DMS114 treated with DMSO at 0.1 percent for 48 hours (cell line): ENCODE results near the gene RAMP2.

ENCODE experiments used
- DNase-seq: peaks from one replicate; lab custom pipeline; 2025; ENCODE audit not compliant: unreplicated experiment; lab: John Stamatoyannopoulos, UW

RAMP2 gene

GRCh38 chr17:42791948-42792347 is 30.9 kb downstream of the RAMP2 start:
- DNase-seq = no peak

GRCh38 chr17:42792545-42792944 is 31.5 kb downstream of the RAMP2 start:
- no peak for DNase-seq

DNA sequence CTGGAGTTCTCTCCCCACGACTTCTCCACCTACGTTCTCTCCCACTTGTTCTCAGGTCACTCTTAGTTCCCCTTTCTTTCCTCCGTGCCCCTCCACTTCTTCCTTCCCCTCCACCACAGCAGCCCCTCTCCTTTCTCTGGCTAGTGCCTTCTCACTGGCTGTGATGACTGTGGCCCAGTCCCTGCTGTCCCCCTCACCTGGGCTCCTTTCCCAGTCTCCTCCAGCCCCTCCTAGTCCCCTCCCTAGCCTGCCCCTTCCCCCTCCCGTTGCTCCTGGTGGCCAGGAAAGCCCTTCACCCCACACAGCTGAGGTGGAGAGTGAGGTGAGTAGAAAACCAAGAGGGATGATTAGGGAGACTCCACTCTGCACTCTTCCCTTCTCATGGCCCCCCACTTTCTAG is 34.0 kb downstream of the RAMP2 start:
- DNase-seq = no peak

GRCh38 chr17:42795465-42795864 is 34.4 kb downstream of the RAMP2 start:
- DNase-seq = no peak

DNA sequence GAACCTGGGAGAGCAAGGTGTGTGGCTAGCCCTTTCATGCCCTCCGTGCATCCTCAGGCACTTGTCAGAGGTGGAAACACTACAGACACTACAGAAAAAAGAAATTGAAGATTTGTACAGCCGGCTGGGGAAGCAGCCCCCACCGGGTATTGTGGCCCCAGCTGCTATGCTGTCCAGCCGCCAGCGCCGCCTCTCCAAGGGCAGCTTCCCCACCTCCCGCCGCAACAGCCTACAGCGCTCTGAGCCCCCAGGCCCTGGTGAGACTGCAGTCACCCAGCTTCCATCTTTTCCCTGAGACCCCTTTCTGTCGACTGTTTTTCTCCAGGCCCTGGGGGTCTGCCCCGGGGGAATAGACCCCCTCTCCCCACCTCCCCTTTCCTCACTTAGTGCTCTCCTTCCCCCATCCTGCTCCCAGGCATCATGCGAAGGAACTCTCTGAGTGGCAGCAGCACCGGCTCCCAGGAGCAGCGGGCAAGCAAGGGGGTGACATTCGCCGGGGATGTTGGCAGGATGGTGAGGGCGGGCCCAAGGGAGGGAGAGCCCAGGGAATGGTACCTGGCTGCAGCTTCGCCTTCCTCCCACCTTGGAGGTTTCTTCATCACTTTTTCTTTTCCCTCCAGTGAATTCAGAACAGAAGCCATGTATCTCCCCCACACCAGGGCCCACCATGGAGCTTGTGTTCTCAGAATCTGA is 35.2 kb downstream of the RAMP2 start:
- DNase-seq = no peak

DNA sequence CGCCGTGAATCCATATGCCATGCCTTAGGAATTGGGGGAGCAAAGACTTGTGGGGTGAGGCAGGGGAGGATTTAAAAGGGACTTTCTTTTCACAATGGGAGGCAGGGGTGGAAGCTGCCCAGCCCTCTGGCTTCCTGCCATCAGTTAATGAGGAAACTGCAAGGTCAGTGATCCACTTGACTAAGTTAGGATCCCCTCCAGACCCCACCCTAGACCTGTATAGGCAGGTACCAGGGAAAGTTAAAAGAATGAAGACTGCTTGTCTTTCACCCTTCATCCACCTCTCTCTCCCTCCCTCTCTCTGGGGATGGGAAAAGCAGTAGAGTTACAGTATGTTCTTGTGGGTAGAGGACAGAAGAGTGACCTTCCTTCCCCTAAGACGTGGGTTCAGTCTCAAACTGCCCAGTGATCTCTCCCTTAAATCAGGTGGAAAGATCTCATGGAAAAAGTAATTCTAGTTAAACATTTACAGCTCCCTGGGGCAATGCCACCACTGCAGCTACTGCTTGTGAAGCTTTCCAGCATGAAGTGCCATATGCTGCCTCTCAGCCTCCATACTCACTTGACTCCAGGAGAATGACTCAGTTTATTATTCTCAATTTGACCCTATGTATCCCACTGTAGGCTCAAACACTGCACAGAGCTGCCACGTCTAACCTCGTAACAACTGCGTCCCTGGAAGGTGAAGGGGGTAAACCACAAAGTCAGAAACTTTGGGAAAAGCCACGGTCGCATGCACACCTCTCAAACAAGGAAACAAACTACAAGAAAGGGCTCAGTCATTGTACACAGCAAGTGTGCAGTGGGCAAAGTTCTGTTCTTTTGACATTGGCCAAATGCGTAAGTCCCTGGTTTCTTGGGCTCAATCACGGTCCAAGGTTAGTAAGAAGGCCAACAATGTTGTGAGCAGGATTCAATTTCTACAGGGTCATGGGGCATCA is 36.3 kb downstream of the RAMP2 start:
- no peak for DNase-seq

DNA sequence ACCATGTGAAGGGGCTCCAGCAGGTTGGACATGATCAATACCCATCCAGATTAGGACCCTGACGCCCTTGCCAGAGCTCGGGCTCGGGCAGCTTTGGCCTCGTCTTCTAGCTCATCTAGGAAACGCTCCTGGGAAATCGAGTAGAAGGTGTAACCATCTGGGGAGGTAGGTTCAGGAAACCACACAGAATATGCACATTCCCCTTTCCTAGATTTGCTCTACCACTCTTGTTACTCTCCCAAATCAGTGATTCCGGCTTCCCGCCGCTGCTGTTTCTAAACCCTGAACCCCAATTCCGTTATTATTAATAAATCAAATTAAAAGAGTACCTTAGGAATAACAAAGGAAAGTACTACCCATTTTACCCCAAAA is 37.0 kb downstream of the RAMP2 start:
- DNase-seq = no peak

DNA sequence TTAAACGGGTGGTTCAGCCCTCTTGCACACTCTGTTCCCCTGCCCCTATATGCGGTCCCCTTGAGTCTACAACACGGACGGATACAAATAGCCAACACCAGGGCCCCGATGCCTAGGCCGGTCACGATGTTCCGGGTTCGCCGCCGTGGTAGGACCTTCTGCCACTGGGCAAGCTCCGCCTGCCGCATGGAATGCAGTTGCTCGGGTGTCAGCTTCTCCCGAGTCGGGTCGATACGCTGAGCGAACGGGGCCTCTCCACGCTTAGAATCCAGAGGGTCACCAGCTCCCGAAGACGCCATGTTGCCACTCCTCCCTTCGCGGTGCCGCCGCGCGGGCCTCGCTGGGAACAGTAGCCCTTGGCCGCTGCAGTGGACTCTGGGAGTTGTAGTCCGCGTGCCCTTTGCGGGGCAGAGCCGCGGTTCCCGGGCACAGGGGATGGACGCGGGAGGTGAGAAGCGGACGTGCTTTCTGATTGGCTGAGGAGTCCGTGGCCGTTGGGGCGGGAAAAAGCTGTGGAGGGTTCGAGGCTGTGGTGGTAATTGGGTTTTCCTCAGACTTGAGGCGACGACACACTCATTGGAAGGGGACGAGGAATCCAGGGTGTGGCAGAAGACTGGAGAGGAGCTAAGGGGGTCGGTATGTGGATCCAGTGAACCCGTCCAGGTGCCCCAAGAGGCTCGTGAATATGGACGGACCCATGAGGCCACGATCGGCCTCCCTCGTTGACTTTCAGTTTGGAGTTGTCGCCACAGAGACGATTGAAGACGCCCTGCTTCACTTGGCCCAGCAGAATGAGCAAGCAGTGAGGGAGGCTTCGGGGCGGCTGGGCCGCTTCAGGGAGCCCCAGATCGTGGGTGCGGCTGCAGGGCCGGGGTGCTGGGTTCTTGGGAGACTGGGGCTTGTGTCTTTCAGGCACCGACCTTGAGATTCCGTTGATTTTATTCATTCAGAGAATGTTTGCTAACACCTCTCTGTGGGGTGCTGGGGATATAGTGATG is 37.7 kb downstream of the RAMP2 start, which contains the start of the genes CNTD1 and COA3:
TSS of gene CNTD1 (plus strand) at position 479 of the 998 bp plus-strand sequence. CDS start at position 686, 207 bp downstream.
TSS of gene COA3 (minus strand) at position 322 of the 998 bp plus-strand sequence. CDS start at position 299, 23 bp downstream.
- DNase-seq = peak; percentile 74

GRCh38 chr17:42803074-42803883 is 42.3 kb downstream of the RAMP2 start:
- no peak for DNase-seq

DNA sequence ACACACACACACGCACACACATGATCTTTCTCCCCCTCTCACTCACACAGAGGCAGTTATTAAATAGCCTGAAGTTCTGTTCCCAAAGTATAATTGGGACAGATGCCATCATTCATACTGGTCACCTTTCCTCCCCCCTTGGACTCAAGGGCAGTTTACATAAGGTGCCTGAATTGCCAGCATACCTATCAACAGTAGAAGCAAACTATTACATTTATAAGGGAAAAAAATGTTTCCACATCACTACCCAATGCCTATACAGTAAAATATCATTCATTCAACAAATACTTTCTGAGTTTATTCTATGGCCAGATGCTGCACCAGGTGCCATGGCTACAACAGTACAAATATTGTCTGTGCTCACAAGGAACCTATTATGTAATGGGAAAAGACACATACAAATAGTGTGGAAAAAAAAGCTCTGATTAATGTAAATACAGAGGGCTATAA is 43.9 kb downstream of the RAMP2 start:
- no peak for DNase-seq

GRCh38 chr17:42806249-42806648 is 45.2 kb downstream of the RAMP2 start:
- no peak for DNase-seq

GRCh38 chr17:42809250-42809649 is 48.2 kb downstream of the RAMP2 start:
- no peak for DNase-seq
